ENCODE measurements around the gene GNAI3. TPM values are rescaled to one million over a fixed set of nuclear protein-coding genes. Genes with fewer than 3 reads are reported as not detected.
A peak's percentile ranks its signal among the peaks of the same experiment; 100 is the strongest.

Gene GNAI3
- total RNA-seq, 2 experiments from 2014 or later: 7.5 to 8.3 TPM

- CTCF ChIA-PET: interaction anchor here (2.0 to 9.1 kb wide), 4 partner anchors 7 to 340 kb away, joined by 18 to 269 read pairs (median 142); partner anchors contain the start of gene AHCYL1
- H3K4me1 Mint-ChIP-seq: peaks cover 18% of the 10 kb centered on the region
- no peak overlapping the region for H3K27ac Mint-ChIP-seq
- no peak for DNase-seq
- H3K36me3 Mint-ChIP-seq: no peaks in the 10 kb centered on the region
- H3K27me3 Mint-ChIP-seq: peaks cover 2% of the 10 kb centered on the region
- ATAC-seq: no peak
- no peaks in the 10 kb centered on the region for H3K9me3 Mint-ChIP-seq (ENCODE audit: low read depth)
- H3K4me3 Mint-ChIP-seq: no peak overlapping the region
These were observed 96.3 kb downstream of the GNAI3 start for GRCh38 chr1:109644670-109645069.

GRCh38 chr1:109649491-109649914, 101.1 kb downstream of the GNAI3 start:
- H3K9me3 Mint-ChIP-seq (ENCODE audit: low read depth): no peaks in the 10 kb centered on the region
- H3K27ac Mint-ChIP-seq: no peak overlapping the region
- CTCF ChIA-PET: interaction anchor here (1.0 to 5.6 kb wide), 12 partner anchors 9 to 335 kb away, joined by 4 to 98 read pairs (median 7); partner anchors contain the start of gene AHCYL1
- peaks cover 40% of the 10 kb centered on the region for H3K27me3 Mint-ChIP-seq
- DNase-seq: peak; percentile 21
- H3K36me3 Mint-ChIP-seq: no peaks in the 10 kb centered on the region
- ATAC-seq: no peak
- H3K4me1 Mint-ChIP-seq: peaks cover 7% of the 10 kb centered on the region
- no peak overlapping the region for H3K4me3 Mint-ChIP-seq

- no peak for ATAC-seq
- H3K27ac Mint-ChIP-seq: no peak overlapping the region
- peaks cover 44% of the 10 kb centered on the region for H3K27me3 Mint-ChIP-seq
These were observed 102.2 kb downstream of the GNAI3 start for GRCh38 chr1:109650609-109651008.

GRCh38 chr1:109652402-109652801, 104.0 kb downstream of the GNAI3 start:
- Mint-ChIP-seq H3K36me3 (no peaks in the 10 kb centered on the region), H3K4me1 (peaks cover 16% of the 10 kb centered on the region), H3K27ac (no peak overlapping the region), H3K27me3 (peaks cover 44% of the 10 kb centered on the region), H3K4me3 (no peak overlapping the region), H3K9me3 (ENCODE audit: low read depth) (no peaks in the 10 kb centered on the region)
- ATAC-seq: no peak
- CTCF ChIA-PET: interaction anchor here (1.3 to 5.6 kb wide), 7 partner anchors 9 to 359 kb away, joined by 4 to 98 read pairs (median 18); partner anchors contain the start of gene AHCYL1
- DNase-seq: no peak

More at GRCh38 chr1:109650609-109651008, 102.2 kb downstream of the GNAI3 start:
- H3K4me3 Mint-ChIP-seq: no peak overlapping the region
- DNase-seq: no peak
- no peaks in the 10 kb centered on the region for H3K9me3 Mint-ChIP-seq (ENCODE audit: low read depth)
- peaks cover 15% of the 10 kb centered on the region for H3K4me1 Mint-ChIP-seq
- CTCF ChIA-PET: interaction anchor here (0.7 to 5.6 kb wide), 16 partner anchors 7 to 364 kb away, joined by 3 to 98 read pairs (median 7); partner anchors contain the start of gene AHCYL1
- H3K36me3 Mint-ChIP-seq: no peaks in the 10 kb centered on the region

- no peak overlapping the region for H3K4me3 Mint-ChIP-seq
- no peaks in the 10 kb centered on the region for H3K9me3 Mint-ChIP-seq (ENCODE audit: low read depth)
- CTCF ChIA-PET: interaction anchor here (1.3 to 5.6 kb wide), 3 partner anchors 13 to 358 kb away, joined by 5 to 98 read pairs (median 50); no protein-coding TSS in a partner anchor
These were observed 104.9 kb downstream of the GNAI3 start for GRCh38 chr1:109653306-109653705.

GRCh38 chr1:109654519-109654918, 106.1 kb downstream of the GNAI3 start:
- ATAC-seq (no peak), DNase-seq (peak; percentile 29)
- Mint-ChIP-seq H3K27me3 (peaks cover 44% of the 10 kb centered on the region), H3K27ac (no peak overlapping the region), H3K4me3 (no peak overlapping the region), H3K9me3 (ENCODE audit: low read depth) (no peaks in the 10 kb centered on the region), H3K36me3 (no peaks in the 10 kb centered on the region), H3K4me1 (peaks cover 10% of the 10 kb centered on the region)
- CTCF ChIA-PET: interaction anchor here (7.5 kb wide), 1 partner anchor 13 kb away, joined by 82 read pairs; no protein-coding TSS in a partner anchor

More at GRCh38 chr1:109653306-109653705, 104.9 kb downstream of the GNAI3 start:
- DNase-seq (no peak), ATAC-seq (no peak)
- H3K36me3 Mint-ChIP-seq: no peaks in the 10 kb centered on the region
- H3K27ac Mint-ChIP-seq: no peak overlapping the region
- peaks cover 16% of the 10 kb centered on the region for H3K4me1 Mint-ChIP-seq
- peaks cover 44% of the 10 kb centered on the region for H3K27me3 Mint-ChIP-seq

GRCh38 chr1:109655615-109656519, 107.5 kb downstream of the GNAI3 start, which contains the start of gene GSTM4:
TSS of gene GSTM4 (plus strand) at chr1:109656099. CDS start at chr1:109656390, 291 bp downstream.
- DNase-seq (peak; percentile 73), ATAC-seq (peak; percentile 93)
- CTCF ChIA-PET: interaction anchor here (0.7 to 7.5 kb wide), 8 partner anchors 15 to 329 kb away, joined by 3 to 82 read pairs (median 4); partner anchors contain the start of genes AHCYL1 and GNAI3
- Mint-ChIP-seq H3K27me3 (peaks cover 34% of the 10 kb centered on the region), H3K27ac (peak within 1 kb of the TSS; percentile 48), H3K36me3 (no peaks in the 10 kb centered on the region), H3K9me3 (ENCODE audit: low read depth) (no peaks in the 10 kb centered on the region), H3K4me1 (peaks cover 10% of the 10 kb centered on the region), H3K4me3 (peak within 1 kb of the TSS; percentile 79)

GRCh38 chr1:109657395-109657794, 109.0 kb downstream of the GNAI3 start:
- peak; percentile 31 for DNase-seq
- CTCF ChIA-PET: interaction anchor here (1.4 to 7.5 kb wide), 3 partner anchors 16 to 125 kb away, joined by 3 to 82 read pairs (median 5); no protein-coding TSS in a partner anchor
- no peak for ATAC-seq
- Mint-ChIP-seq H3K4me3 (peak overlapping the region; percentile 5), H3K4me1 (peaks cover 10% of the 10 kb centered on the region), H3K27ac (no peak overlapping the region), H3K9me3 (ENCODE audit: low read depth) (no peaks in the 10 kb centered on the region), H3K36me3 (no peaks in the 10 kb centered on the region), H3K27me3 (peaks cover 20% of the 10 kb centered on the region)

GRCh38 chr1:109657970-109658369, 109.6 kb downstream of the GNAI3 start:
- Mint-ChIP-seq H3K36me3 (no peaks in the 10 kb centered on the region), H3K9me3 (ENCODE audit: low read depth) (no peaks in the 10 kb centered on the region), H3K4me3 (no peak overlapping the region), H3K27me3 (peaks cover 16% of the 10 kb centered on the region), H3K4me1 (peaks cover 10% of the 10 kb centered on the region), H3K27ac (no peak overlapping the region)
- ATAC-seq: no peak
- CTCF ChIA-PET: interaction anchor here (1.4 to 7.5 kb wide), 3 partner anchors 17 to 125 kb away, joined by 3 to 82 read pairs (median 5); no protein-coding TSS in a partner anchor
- peak; percentile 14 for DNase-seq

GRCh38 chr1:109658533-109659042, 110.2 kb downstream of the GNAI3 start:
- H3K4me3 Mint-ChIP-seq: no peak overlapping the region

GRCh38 chr1:109659145-109659544, 110.7 kb downstream of the GNAI3 start:
- Mint-ChIP-seq H3K4me3 (no peak overlapping the region), H3K4me1 (peaks cover 10% of the 10 kb centered on the region), H3K9me3 (ENCODE audit: low read depth) (no peaks in the 10 kb centered on the region), H3K27me3 (peaks cover 7% of the 10 kb centered on the region), H3K36me3 (no peaks in the 10 kb centered on the region), H3K27ac (no peak overlapping the region)
- ATAC-seq: no peak
- peak; percentile 29 for DNase-seq
- CTCF ChIA-PET: interaction anchor here (7.5 kb wide), 1 partner anchor 18 kb away, joined by 82 read pairs; no protein-coding TSS in a partner anchor

More at GRCh38 chr1:109658533-109659042, 110.2 kb downstream of the GNAI3 start:
- H3K4me1 Mint-ChIP-seq: peaks cover 10% of the 10 kb centered on the region
- DNase-seq (peak; percentile 37), ATAC-seq (no peak)
- no peaks in the 10 kb centered on the region for H3K36me3 Mint-ChIP-seq
- H3K9me3 Mint-ChIP-seq (ENCODE audit: low read depth): no peaks in the 10 kb centered on the region
- CTCF ChIA-PET: interaction anchor here (1.4 to 7.5 kb wide), 3 partner anchors 17 to 126 kb away, joined by 3 to 82 read pairs (median 5); no protein-coding TSS in a partner anchor
- no peak overlapping the region for H3K27ac Mint-ChIP-seq
- H3K27me3 Mint-ChIP-seq: peaks cover 10% of the 10 kb centered on the region

- ATAC-seq: no peak
- Mint-ChIP-seq H3K36me3 (no peaks in the 10 kb centered on the region), H3K4me3 (no peak overlapping the region), H3K27me3 (no peaks in the 10 kb centered on the region), H3K4me1 (peaks cover 6% of the 10 kb centered on the region), H3K9me3 (ENCODE audit: low read depth) (no peaks in the 10 kb centered on the region), H3K27ac (no peak overlapping the region)
- CTCF ChIA-PET: interaction anchor here (7.5 kb wide), 1 partner anchor 19 kb away, joined by 82 read pairs; no protein-coding TSS in a partner anchor
- peak; percentile 37 for DNase-seq
These were observed 111.7 kb downstream of the GNAI3 start for GRCh38 chr1:109659997-109660690.

Measured in activated CD8-positive, alpha-beta memory T cell treated with anti-CD3 and anti-CD28 coated beads, Interleukin-2, amount 10 ng/mL, durations not matched to agents 7 days and 5 days (primary cell).